HEK293 (cell line): Measurements from ENCODE around the gene SPARC.

Source experiments
- CTCF ChIP-seq: fragments of 450-650 bp; formaldehyde crosslinking; IDR thresholded peaks from 2 replicates; pipeline ENCODE4 v1.5.1; 2016; ENCODE audit warnings: missing biosample characterization, missing genetic modification characterization
- HIC1 ChIP-seq: fragments of 450-650 bp; formaldehyde crosslinking; IDR thresholded peaks from 2 replicates; pipeline ENCODE4 v1.5.1; 2016; ENCODE audit warnings: missing biosample characterization, missing genetic modification characterization
- MYNN ChIP-seq: fragments of 450-650 bp; formaldehyde crosslinking; IDR thresholded peaks from 2 replicates; pipeline ENCODE4 v1.5.1; 2016; ENCODE audit warnings: missing biosample characterization, missing genetic modification characterization, borderline replicate concordance
- PBX3 ChIP-seq: sonication (generic); formaldehyde crosslinking; IDR thresholded peaks from 2 replicates; pipeline ENCODE4 v1.8.1; 2022; ENCODE audit warnings: mild to moderate bottlenecking, moderate library complexity, missing genetic modification reagents
- ZFP3 ChIP-seq: fragments of 450-650 bp; formaldehyde crosslinking; IDR thresholded peaks from 2 replicates; pipeline ENCODE4 v1.5.1; 2016; ENCODE audit warnings: low read depth, missing biosample characterization, missing genetic modification characterization
- ZNF138 ChIP-seq: fragments of 450-650 bp; formaldehyde crosslinking; IDR thresholded peaks from 2 replicates; pipeline ENCODE4 v1.5.1; 2016; ENCODE audit warnings: missing biosample characterization, missing genetic modification characterization, borderline replicate concordance
- ZNF24 ChIP-seq: fragments of 450-650 bp; formaldehyde crosslinking; IDR thresholded peaks from 2 replicates; pipeline ENCODE4 v1.5.1; 2016; ENCODE audit warnings: missing biosample characterization, missing genetic modification characterization
- ZNF248 ChIP-seq: fragments of 450-650 bp; formaldehyde crosslinking; IDR thresholded peaks from 2 replicates; pipeline ENCODE4 v1.5.1; 2017; ENCODE audit warnings: missing biosample characterization, missing genetic modification characterization
- ZNF280C ChIP-seq: fragments of 450-650 bp; formaldehyde crosslinking; IDR thresholded peaks from 2 replicates; pipeline ENCODE4 v1.5.1; 2016; ENCODE audit warnings: missing biosample characterization, missing genetic modification characterization
- ZNF837 ChIP-seq: fragments of 450-650 bp; formaldehyde crosslinking; IDR thresholded peaks from 2 replicates; pipeline ENCODE4 v1.5.1; 2016; ENCODE audit warnings: missing biosample characterization, missing genetic modification characterization
- ZXDB ChIP-seq: fragments of 450-650 bp; formaldehyde crosslinking; IDR thresholded peaks from 2 replicates; pipeline ENCODE4 v1.5.1; 2016; ENCODE audit warnings: missing biosample characterization, missing genetic modification characterization

- TF ChIP-seq CTCF (tag by site-specific recombination) (no peak), ZNF248 (tag by site-specific recombination) (no peak), PBX3 (CRISPR knock-in tag) (no peak), ZNF280C (no peak), ZNF138 (tag by site-specific recombination) (no peak), ZFP3 (tag by site-specific recombination) (no peak), HIC1 (tag by site-specific recombination) (no peak), ZXDB (no peak), ZNF837 (no peak), MYNN (tag by site-specific recombination) (no peak), ZNF24 (tag by site-specific recombination) (no peak)
These were observed 7.3 kb upstream of the SPARC start for GRCh38 chr5:151694035-151694485.
